A549 (cell line): ENCODE measurements around the gene CCSER1. TPM values are rescaled to one million over a fixed set of nuclear protein-coding genes. Genes with fewer than 3 reads are reported as not detected.

ENCODE experiments used
- ATAC-seq, 2 experiments: fragments of 200-7000 bp in 1 of 2; fragments of >200 bp in 1 of 2; cut with Nextera tagmentation in 1 of 2; cut with Tn5 transposase in 1 of 2; 3 replicates each; pipeline versions ENCODE4 v1.8.0 to v1.9.1; 2018 to 2020; ENCODE audit warnings: mild to moderate bottlenecking in 1 of 2, moderate library complexity in 1 of 2
- CTCF ChIA-PET: fragments of 300-600 bp; sonication (Branson Sonifier 250); formaldehyde crosslinking; extraction: SDS; loops from one replicate; lab custom pipeline; 2021; ENCODE audit warnings: antibody characterized with exemption, inconsistent platforms; lab: Yijun Ruan, JAX
- POLR2A ChIA-PET: fragments of 350-600 bp; formaldehyde crosslinking; extraction: SDS; loops from one replicate; lab custom pipeline; 2021; ENCODE audit warnings: antibody characterized with exemption, inconsistent platforms; lab: Yijun Ruan, JAX
- DNase-seq, 2 experiments: peaks; one replicate each; pipeline versions ENCODE4 v3.0.0 to v3.0.0-alpha.2; 2011 to 2016; ENCODE audit warnings: low read depth in 1 of 2, low spot score in 1 of 2
- FAIRE-seq: peaks from 2 replicates; lab custom pipeline; 2011; peaks lifted over from hg19 to GRCh38; lab: Jason Lieb, UNC
- H3K27ac ChIP-seq, 2 experiments: fragments of >200 bp; sonication (Bioruptor Twin); formaldehyde crosslinking; 3 replicates each; pipeline ENCODE4 v1.5.1; 2016 to 2017
- H3K4me1 ChIP-seq: fragments of >200 bp; sonication (Bioruptor Twin); formaldehyde crosslinking; 3 replicates; pipeline ENCODE4 v1.6.1; 2016
- H3K4me2 ChIP-seq: fragments of >200 bp; sonication (Bioruptor Twin); formaldehyde crosslinking; 3 replicates; pipeline ENCODE4 v1.6.1; 2016
- H3K4me3 ChIP-seq: fragments of >200 bp; sonication (Bioruptor Twin); formaldehyde crosslinking; 3 replicates; pipeline ENCODE4 v1.5.1; 2016
- H3K9me3 ChIP-seq: fragments of >200 bp; sonication (Bioruptor Twin); formaldehyde crosslinking; 3 replicates; pipeline ENCODE4 v1.6.1; 2016
- CBX2 ChIP-seq: fragments of 200-600 bp; sonication (generic); IDR thresholded peaks from 2 replicates; pipeline ENCODE4 v1.6.1; 2016; ENCODE audit warnings: low read depth, mild to moderate bottlenecking, borderline replicate concordance
- CBX8 ChIP-seq: fragments of 200-600 bp; sonication (generic); IDR thresholded peaks from 2 replicates; pipeline ENCODE4 v1.6.1; 2016
- EP300 ChIP-seq, 2 experiments: fragments of >200 bp; sonication (Bioruptor Twin); formaldehyde crosslinking; IDR thresholded peaks; 2 replicates in 1 of 2; 3 replicates in 1 of 2; pipeline ENCODE4 v1.6.1; 2016 to 2017
- ESRRA ChIP-seq: fragments of 150-350 bp; IDR thresholded peaks from 2 replicates; pipeline ENCODE4 v1.6.1; 2014; ENCODE audit warnings: mild to moderate bottlenecking, low read length, borderline replicate concordance
- FOSL2 ChIP-seq, 2 experiments: fragments of 450-650 bp in 1 of 2; fragments of >200 bp in 1 of 2; sonication (Bioruptor Twin) in 1 of 2; formaldehyde crosslinking; IDR thresholded peaks; 2 replicates each; pipeline versions ENCODE4 v1.5.0 to v1.6.1; 2016 to 2020; ENCODE audit warnings: mild to moderate bottlenecking in 1 of 2, moderate library complexity in 1 of 2
- HEYL ChIP-seq: fragments of 250-450 bp; sonication (Bioruptor Pico); IDR thresholded peaks from 2 replicates; pipeline ENCODE4 v1.8.0; 2021; ENCODE audit warnings: mild to moderate bottlenecking, moderate library complexity
- HOXA7 ChIP-seq: fragments of 250-450 bp; sonication (Bioruptor Pico); IDR thresholded peaks from 2 replicates; pipeline ENCODE4 v1.5.0; 2020; ENCODE audit warnings: mild to moderate bottlenecking, moderate library complexity
- HOXB13 ChIP-seq: fragments of 250-450 bp; sonication (Bioruptor Pico); IDR thresholded peaks from 2 replicates; pipeline ENCODE4 v1.5.0; 2020; ENCODE audit warnings: low read depth, mild to moderate bottlenecking, moderate library complexity
- KDM1A ChIP-seq: fragments of 200-600 bp; sonication (generic); IDR thresholded peaks from 2 replicates; pipeline ENCODE4 v1.6.1; 2016; ENCODE audit warnings: low read depth, mild to moderate bottlenecking
- MYC ChIP-seq: IDR thresholded peaks from 2 replicates; pipeline ENCODE4 v1.6.1; 2012; ENCODE audit warnings: mild to moderate bottlenecking, inconsistent platforms, low read length, improper control_type of control experiment, borderline replicate concordance
- NPAS2 ChIP-seq: fragments of 250-450 bp; sonication (Bioruptor Pico); IDR thresholded peaks from 2 replicates; pipeline ENCODE4 v1.8.0; 2022; ENCODE audit warnings: mild to moderate bottlenecking, moderate library complexity, borderline replicate concordance
- NR3C1 ChIP-seq: fragments of >200 bp; sonication (Bioruptor Twin); formaldehyde crosslinking; IDR thresholded peaks from 3 replicates; pipeline ENCODE4 v1.6.1; 2017
- RARB ChIP-seq: fragments of 250-450 bp; sonication (Bioruptor Pico); IDR thresholded peaks from 2 replicates; pipeline ENCODE4 v1.8.0; 2021; ENCODE audit warnings: mild to moderate bottlenecking, moderate library complexity
- RCOR1 ChIP-seq: fragments of 150-350 bp; IDR thresholded peaks from 2 replicates; pipeline ENCODE4 v1.6.1; 2014; ENCODE audit warnings: antibody characterized with exemption, low read length, low read depth
- RFX5 ChIP-seq: fragments of 450-650 bp; IDR thresholded peaks from 2 replicates; pipeline ENCODE4 v1.7.1; 2014; ENCODE audit warnings: antibody characterized with exemption, mild to moderate bottlenecking, moderate library complexity
- RNF2 ChIP-seq: fragments of 200-600 bp; sonication (generic); IDR thresholded peaks from 2 replicates; pipeline ENCODE4 v1.6.1; 2016; ENCODE audit warnings: low read depth, mild to moderate bottlenecking, antibody characterized with exemption, moderate library complexity, borderline replicate concordance
- SMC3 ChIP-seq: fragments of >200 bp; sonication (Bioruptor Twin); formaldehyde crosslinking; IDR thresholded peaks from 3 replicates; pipeline ENCODE4 v1.6.1; 2018; ENCODE audit warnings: inconsistent platforms
- SREBF2 ChIP-seq: fragments of 450-650 bp; IDR thresholded peaks from 2 replicates; pipeline ENCODE4 v1.6.1; 2014; ENCODE audit warnings: mild to moderate bottlenecking, moderate library complexity
- TP53 ChIP-seq: fragments of 250-450 bp; sonication (Bioruptor Pico); IDR thresholded peaks from 2 replicates; pipeline ENCODE4 v1.5.0; 2021; ENCODE audit warnings: mild to moderate bottlenecking, moderate library complexity
- ZFP36 ChIP-seq: fragments of 450-650 bp; IDR thresholded peaks from 2 replicates; pipeline ENCODE4 v1.6.1; 2014; ENCODE audit warnings: borderline replicate concordance; ENCODE audit not compliant: partially characterized antibody
- ZNF302 ChIP-seq: fragments of 250-450 bp; sonication (Bioruptor Pico); IDR thresholded peaks from 2 replicates; pipeline ENCODE4 v1.9.0; 2021; ENCODE audit warnings: inconsistent platforms, mild to moderate bottlenecking, moderate library complexity
- WGBS: methylation state at CpG from one replicate; pipeline ENCODE4 v1.1.6; 2017; ENCODE audit errors: missing lambda C conversion rate; 5-methylcytosine and 5-hydroxymethylcytosine counted together
- polyA plus RNA-seq, 4 experiments: library from polyadenylated mRNA; depleted of rRNA in 3 of 4; stranded (reverse); fragments of >200 nt; fragmentation: RNase III in 1 of 4; extraction: RNeasy Plus Mini Kit Qiagen cat#74134 plus additional on column Dnase treatment in 1 of 4; gene quantifications; 2 replicates in 3 of 4; 3 replicates in 1 of 4; pipeline ENCODE4 v1.2.3, GENCODE V29; 2011 to 2017
- TF ChIP-seq, protein P1 (sequence below): fragments of >200 bp; sonication (Bioruptor Twin); formaldehyde crosslinking; IDR thresholded peaks from 3 replicates; pipeline ENCODE4 v1.5.1; 2016
- TF ChIP-seq, protein P2 (sequence below): fragments of 250-450 bp; sonication (Bioruptor Pico); IDR thresholded peaks from 2 replicates; pipeline ENCODE4 v1.5.0; 2021; ENCODE audit warnings: mild to moderate bottlenecking, moderate library complexity, borderline replicate concordance
- TF ChIP-seq, protein P3 (sequence below): fragments of 150-350 bp; IDR thresholded peaks from 2 replicates; pipeline ENCODE4 v1.6.1; 2014; ENCODE audit warnings: low read depth, mild to moderate bottlenecking, low read length
- TF ChIP-seq, protein P4 (sequence below): fragments of 250-450 bp; sonication (Bioruptor Pico); IDR thresholded peaks from 2 replicates; pipeline ENCODE4 v1.5.0; 2020; ENCODE audit warnings: low read depth, mild to moderate bottlenecking, moderate library complexity
- TF ChIP-seq, protein P5 (sequence below): fragments of 450-650 bp; IDR thresholded peaks from 2 replicates; pipeline ENCODE4 v1.6.1; 2014; ENCODE audit warnings: antibody characterized with exemption
- TF ChIP-seq, protein P6 (sequence below): IDR thresholded peaks from 2 replicates; pipeline ENCODE4 v1.6.1; 2012
- TF ChIP-seq, protein P7 (sequence below): fragments of >200 bp; sonication (Bioruptor Twin); formaldehyde crosslinking; IDR thresholded peaks from 3 replicates; pipeline ENCODE4 v1.6.1; 2016

Gene CCSER1
- polyA plus RNA-seq, 2 of the 4 experiments (the other 2 are of a cell fraction) = 0.06 TPM; not detected in 1

DNA sequence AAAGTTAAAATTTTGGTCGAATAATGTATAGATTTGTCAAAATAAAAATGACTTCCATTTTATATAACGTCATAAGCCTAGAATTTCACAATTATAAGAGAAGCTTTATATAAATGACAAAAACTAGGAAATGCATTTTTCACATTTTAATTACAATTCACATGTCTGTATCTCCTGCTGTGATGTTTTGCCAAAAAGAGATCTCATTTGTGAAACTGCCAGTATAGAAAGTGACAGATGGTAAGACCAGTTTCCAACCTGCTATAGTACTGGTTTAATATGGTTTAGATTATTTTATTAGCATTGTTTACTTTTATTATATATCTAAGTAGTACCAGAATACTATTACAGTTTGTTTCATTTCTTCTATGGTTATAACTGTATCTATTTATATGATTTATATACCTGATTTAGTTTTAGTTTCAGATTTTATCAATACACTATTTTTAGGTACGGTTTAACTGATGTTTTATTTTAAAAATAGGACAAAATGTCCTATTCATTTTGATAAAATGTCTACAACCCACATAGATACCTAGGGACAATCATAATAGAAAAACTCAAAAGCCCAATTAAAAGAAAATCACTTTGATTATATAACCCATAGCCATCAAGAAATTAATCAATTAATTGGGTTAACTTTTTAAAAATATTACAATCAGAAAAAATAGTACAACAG is 5.4 kb upstream of the CCSER1 start (continued):
- TF ChIP-seq, protein P1, sequence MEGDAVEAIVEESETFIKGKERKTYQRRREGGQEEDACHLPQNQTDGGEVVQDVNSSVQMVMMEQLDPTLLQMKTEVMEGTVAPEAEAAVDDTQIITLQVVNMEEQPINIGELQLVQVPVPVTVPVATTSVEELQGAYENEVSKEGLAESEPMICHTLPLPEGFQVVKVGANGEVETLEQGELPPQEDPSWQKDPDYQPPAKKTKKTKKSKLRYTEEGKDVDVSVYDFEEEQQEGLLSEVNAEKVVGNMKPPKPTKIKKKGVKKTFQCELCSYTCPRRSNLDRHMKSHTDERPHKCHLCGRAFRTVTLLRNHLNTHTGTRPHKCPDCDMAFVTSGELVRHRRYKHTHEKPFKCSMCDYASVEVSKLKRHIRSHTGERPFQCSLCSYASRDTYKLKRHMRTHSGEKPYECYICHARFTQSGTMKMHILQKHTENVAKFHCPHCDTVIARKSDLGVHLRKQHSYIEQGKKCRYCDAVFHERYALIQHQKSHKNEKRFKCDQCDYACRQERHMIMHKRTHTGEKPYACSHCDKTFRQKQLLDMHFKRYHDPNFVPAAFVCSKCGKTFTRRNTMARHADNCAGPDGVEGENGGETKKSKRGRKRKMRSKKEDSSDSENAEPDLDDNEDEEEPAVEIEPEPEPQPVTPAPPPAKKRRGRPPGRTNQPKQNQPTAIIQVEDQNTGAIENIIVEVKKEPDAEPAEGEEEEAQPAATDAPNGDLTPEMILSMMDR = no peak
- TF ChIP-seq ZNF302 (CRISPR knock-in tag) = no peak
- TF ChIP-seq NR3C1 = no peak
- TF ChIP-seq, protein P2, sequence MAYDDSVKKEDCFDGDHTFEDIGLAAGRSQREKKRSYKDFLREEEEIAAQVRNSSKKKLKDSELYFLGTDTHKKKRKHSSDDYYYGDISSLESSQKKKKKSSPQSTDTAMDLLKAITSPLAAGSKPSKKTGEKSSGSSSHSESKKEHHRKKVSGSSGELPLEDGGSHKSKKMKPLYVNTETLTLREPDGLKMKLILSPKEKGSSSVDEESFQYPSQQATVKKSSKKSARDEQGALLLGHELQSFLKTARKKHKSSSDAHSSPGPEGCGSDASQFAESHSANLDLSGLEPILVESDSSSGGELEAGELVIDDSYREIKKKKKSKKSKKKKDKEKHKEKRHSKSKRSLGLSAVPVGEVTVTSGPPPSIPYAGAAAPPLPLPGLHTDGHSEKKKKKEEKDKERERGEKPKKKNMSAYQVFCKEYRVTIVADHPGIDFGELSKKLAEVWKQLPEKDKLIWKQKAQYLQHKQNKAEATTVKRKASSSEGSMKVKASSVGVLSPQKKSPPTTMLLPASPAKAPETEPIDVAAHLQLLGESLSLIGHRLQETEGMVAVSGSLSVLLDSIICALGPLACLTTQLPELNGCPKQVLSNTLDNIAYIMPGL (CRISPR knock-in tag) = no peak
- TF ChIP-seq, protein P3, sequence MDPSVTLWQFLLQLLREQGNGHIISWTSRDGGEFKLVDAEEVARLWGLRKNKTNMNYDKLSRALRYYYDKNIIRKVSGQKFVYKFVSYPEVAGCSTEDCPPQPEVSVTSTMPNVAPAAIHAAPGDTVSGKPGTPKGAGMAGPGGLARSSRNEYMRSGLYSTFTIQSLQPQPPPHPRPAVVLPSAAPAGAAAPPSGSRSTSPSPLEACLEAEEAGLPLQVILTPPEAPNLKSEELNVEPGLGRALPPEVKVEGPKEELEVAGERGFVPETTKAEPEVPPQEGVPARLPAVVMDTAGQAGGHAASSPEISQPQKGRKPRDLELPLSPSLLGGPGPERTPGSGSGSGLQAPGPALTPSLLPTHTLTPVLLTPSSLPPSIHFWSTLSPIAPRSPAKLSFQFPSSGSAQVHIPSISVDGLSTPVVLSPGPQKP = no peak
- no peak for TF ChIP-seq EP300 (IDR thresholded peaks at IDR 0.05)
- TF ChIP-seq RNF2 = no peak

DNA sequence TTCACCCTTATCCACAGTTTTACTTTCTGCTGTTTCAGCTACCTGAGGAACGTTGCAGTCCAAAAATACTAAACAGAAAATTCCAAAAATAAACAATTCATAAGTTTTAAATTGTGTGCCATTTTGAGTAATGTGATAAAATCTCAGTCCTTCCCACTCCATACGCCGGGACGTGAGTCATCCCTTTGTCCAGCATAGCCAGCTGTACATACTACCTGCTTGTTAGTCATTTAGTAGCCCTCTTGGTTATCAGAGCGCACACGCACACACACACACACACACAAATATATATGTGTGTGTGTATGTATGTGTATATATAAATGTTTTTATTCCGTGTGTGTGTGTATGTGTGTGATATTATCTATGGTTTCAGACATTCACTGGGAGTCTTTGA is 4.8 kb upstream of the CCSER1 start:
- H3K27ac ChIP-seq = no peak overlapping the region
- H3K9me3 ChIP-seq = no peaks in the 10 kb centered on the region
- DNase-seq (no peak), ATAC-seq (no peak), FAIRE-seq (no peak)
- 17% methylated on average over 7 of the region's 7 CpGs for WGBS
- no peak overlapping the region for H3K4me2 ChIP-seq
- CTCF ChIA-PET = no interaction called here
- no peaks in the 10 kb centered on the region for H3K4me1 ChIP-seq
- POLR2A ChIA-PET = no interaction called here
- H3K4me3 ChIP-seq = no peak overlapping the region
- no peak for TF ChIP-seq FOSL2 (IDR thresholded peaks at IDR 0.05)
- TF ChIP-seq FOSL2 (CRISPR knock-in tag; IDR thresholded peaks at IDR 0.05) = no peak
- TF ChIP-seq RNF2 = no peak
- TF ChIP-seq TP53 = no peak
- TF ChIP-seq SREBF2 = no peak
- TF ChIP-seq, protein P4, sequence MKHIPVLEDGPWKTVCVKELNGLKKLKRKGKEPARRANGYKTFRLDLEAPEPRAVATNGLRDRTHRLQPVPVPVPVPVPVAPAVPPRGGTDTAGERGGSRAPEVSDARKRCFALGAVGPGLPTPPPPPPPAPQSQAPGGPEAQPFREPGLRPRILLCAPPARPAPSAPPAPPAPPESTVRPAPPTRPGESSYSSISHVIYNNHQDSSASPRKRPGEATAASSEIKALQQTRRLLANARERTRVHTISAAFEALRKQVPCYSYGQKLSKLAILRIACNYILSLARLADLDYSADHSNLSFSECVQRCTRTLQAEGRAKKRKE (CRISPR knock-in tag) = no peak
- no peak for TF ChIP-seq KDM1A
- no peak for TF ChIP-seq HOXA7 (CRISPR knock-in tag)
- no peak for TF ChIP-seq HOXB13 (CRISPR knock-in tag)
- no peak for TF ChIP-seq NPAS2
- no peak for TF ChIP-seq MYC
- TF ChIP-seq HEYL (CRISPR knock-in tag) = no peak

DNA sequence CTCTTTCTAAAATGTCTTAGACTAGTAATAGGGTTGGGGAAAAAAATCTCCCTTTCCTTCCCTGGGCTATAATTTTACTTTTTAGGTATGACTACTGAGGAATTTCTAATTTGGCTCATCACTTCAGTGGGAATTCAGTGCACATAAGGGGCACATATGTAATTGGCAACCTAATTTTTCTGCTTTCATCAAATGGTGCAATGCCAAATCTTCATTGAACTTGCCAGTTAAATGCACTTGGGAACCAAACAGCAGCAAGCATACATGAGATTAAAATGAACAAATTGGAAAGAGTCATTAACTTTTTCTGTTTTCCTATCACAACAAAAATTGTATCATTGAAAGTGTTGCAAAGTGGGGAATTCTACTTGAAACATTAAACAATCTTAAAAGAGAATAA is 2.9 kb upstream of the CCSER1 start:
- DNase-seq = no peak
- CTCF ChIA-PET = no interaction called here
- Histone ChIP-seq H3K4me3 (no peak overlapping the region), H3K4me1 (0 out of 3 replicates have a peak, but pooled peaks cover 3% of the 10 kb centered on the region), H3K9me3 (no peaks in the 10 kb centered on the region), H3K4me2 (no peak overlapping the region), H3K27ac (no peak overlapping the region)
- POLR2A ChIA-PET = no interaction called here
- ATAC-seq = no peak
- no peak for FAIRE-seq
- TF ChIP-seq NR3C1 (no peak), ZFP36 (no peak), CBX8 (no peak), RFX5 (no peak), CBX2 (no peak), SMC3 (no peak), ESRRA (no peak), HOXA7 (CRISPR knock-in tag) (no peak), TP53 (no peak), RCOR1 (no peak), RARB (CRISPR knock-in tag) (no peak), FOSL2 (IDR thresholded peaks at IDR 0.05) (no peak), FOSL2 (CRISPR knock-in tag; IDR thresholded peaks at IDR 0.05) (no peak)
- TF ChIP-seq, protein P5, sequence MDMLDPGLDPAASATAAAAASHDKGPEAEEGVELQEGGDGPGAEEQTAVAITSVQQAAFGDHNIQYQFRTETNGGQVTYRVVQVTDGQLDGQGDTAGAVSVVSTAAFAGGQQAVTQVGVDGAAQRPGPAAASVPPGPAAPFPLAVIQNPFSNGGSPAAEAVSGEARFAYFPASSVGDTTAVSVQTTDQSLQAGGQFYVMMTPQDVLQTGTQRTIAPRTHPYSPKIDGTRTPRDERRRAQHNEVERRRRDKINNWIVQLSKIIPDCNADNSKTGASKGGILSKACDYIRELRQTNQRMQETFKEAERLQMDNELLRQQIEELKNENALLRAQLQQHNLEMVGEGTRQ = no peak
- TF ChIP-seq, protein P6, sequence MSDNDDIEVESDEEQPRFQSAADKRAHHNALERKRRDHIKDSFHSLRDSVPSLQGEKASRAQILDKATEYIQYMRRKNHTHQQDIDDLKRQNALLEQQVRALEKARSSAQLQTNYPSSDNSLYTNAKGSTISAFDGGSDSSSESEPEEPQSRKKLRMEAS = no peak
- TF ChIP-seq, protein P7, sequence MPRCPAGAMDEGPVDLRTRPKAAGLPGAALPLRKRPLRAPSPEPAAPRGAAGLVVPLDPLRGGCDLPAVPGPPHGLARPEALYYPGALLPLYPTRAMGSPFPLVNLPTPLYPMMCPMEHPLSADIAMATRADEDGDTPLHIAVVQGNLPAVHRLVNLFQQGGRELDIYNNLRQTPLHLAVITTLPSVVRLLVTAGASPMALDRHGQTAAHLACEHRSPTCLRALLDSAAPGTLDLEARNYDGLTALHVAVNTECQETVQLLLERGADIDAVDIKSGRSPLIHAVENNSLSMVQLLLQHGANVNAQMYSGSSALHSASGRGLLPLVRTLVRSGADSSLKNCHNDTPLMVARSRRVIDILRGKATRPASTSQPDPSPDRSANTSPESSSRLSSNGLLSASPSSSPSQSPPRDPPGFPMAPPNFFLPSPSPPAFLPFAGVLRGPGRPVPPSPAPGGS = no peak
